ENCODE data around the gene MAD2L2.

The MAD2L2 gene

GRCh38 chr1:11695861-11696260 is 14.9 kb upstream of the MAD2L2 start:
- no peaks in the 10 kb centered on the region for H3K4me1 ChIP-seq
- H3K4me3 ChIP-seq (ENCODE audit: low read depth, low read length) = no peak overlapping the region
- H3K27me3 ChIP-seq (ENCODE audit: control insufficient read depth, insufficient read depth, low read length) = peaks cover under 1% of the 10 kb centered on the region
- no peak overlapping the region for H3K4me2 ChIP-seq (ENCODE audit: low read length)
- no peaks in the 10 kb centered on the region for H3K79me2 ChIP-seq
- H3K27ac ChIP-seq = no peak overlapping the region
- no peak overlapping the region for H3K9ac ChIP-seq
- H3K36me3 ChIP-seq (ENCODE audit: control insufficient read depth, insufficient read depth, low read length) = no peaks in the 10 kb centered on the region
- no peak for TF ChIP-seq CTCF (IDR thresholded peaks at IDR 0.05)
- no peaks in the 10 kb centered on the region for H3K9me3 ChIP-seq (ENCODE audit: control insufficient read depth, low read length)
- no peak overlapping the region for H2AFZ ChIP-seq

GRCh38 chr1:11693917-11694316 is 13.0 kb upstream of the MAD2L2 start:
- Histone ChIP-seq H3K27me3 (ENCODE audit: control insufficient read depth, insufficient read depth, low read length) (no peaks in the 10 kb centered on the region), H2AFZ (no peak overlapping the region), H3K9me3 (ENCODE audit: control insufficient read depth, low read length) (no peaks in the 10 kb centered on the region), H3K4me2 (ENCODE audit: low read length) (no peak overlapping the region), H3K4me1 (no peaks in the 10 kb centered on the region), H3K36me3 (ENCODE audit: control insufficient read depth, insufficient read depth, low read length) (no peaks in the 10 kb centered on the region), H3K9ac (no peak overlapping the region), H3K79me2 (no peaks in the 10 kb centered on the region), H3K27ac (no peak overlapping the region), H3K4me3 (ENCODE audit: low read depth, low read length) (no peak overlapping the region)
- TF ChIP-seq CTCF (IDR thresholded peaks at IDR 0.05) = no peak

GRCh38 chr1:11693024-11693590 is 12.2 kb upstream of the MAD2L2 start:
- TF ChIP-seq CTCF (IDR thresholded peaks at IDR 0.05) = no peak
- Histone ChIP-seq H3K27ac (no peak overlapping the region), H3K79me2 (no peaks in the 10 kb centered on the region), H3K36me3 (ENCODE audit: control insufficient read depth, insufficient read depth, low read length) (no peaks in the 10 kb centered on the region), H3K9me3 (ENCODE audit: control insufficient read depth, low read length) (no peaks in the 10 kb centered on the region), H3K9ac (no peak overlapping the region), H3K4me1 (no peaks in the 10 kb centered on the region), H3K4me2 (ENCODE audit: low read length) (no peak overlapping the region), H2AFZ (no peak overlapping the region), H3K4me3 (ENCODE audit: low read depth, low read length) (no peak overlapping the region), H3K27me3 (ENCODE audit: control insufficient read depth, insufficient read depth, low read length) (no peaks in the 10 kb centered on the region)

GRCh38 chr1:11691928-11692711 is 11.2 kb upstream of the MAD2L2 start:
- Histone ChIP-seq H3K4me2 (ENCODE audit: low read length) (no peak overlapping the region), H2AFZ (no peak overlapping the region), H3K4me1 (no peaks in the 10 kb centered on the region), H3K9me3 (ENCODE audit: control insufficient read depth, low read length) (no peaks in the 10 kb centered on the region), H3K79me2 (no peaks in the 10 kb centered on the region), H3K9ac (no peak overlapping the region), H3K27me3 (ENCODE audit: control insufficient read depth, insufficient read depth, low read length) (no peaks in the 10 kb centered on the region), H3K27ac (no peak overlapping the region), H3K36me3 (ENCODE audit: control insufficient read depth, insufficient read depth, low read length) (no peaks in the 10 kb centered on the region), H3K4me3 (ENCODE audit: low read depth, low read length) (no peak overlapping the region)
- no peak for TF ChIP-seq CTCF (IDR thresholded peaks at IDR 0.05)

Measured in parathyroid adenoma (tissue), 2 donors.